ENCODE data around the gene TJAP1.

TJAP1 gene

DNA sequence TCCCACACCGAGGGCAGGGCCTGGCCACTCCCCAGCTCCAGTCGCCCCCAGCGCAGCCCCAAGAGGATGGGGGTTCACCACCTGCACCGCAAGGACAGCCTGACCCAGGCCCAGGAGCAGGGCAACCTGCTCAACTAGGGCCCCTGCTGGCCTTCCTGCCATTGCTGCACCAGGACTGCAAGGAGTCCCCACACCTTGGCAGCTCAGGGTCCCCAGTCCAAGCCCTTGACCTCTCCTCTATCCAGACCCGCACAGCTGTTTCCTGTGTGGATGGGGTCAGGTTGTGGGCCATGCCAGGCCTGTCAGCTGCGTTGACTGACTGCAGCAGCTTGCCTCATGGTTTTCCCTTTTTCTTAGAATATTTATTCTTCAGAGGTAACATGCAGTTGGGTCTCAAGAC, 28.3 kb downstream of the TJAP1 start:
- H2AFZ ChIP-seq (ENCODE audit: low read depth, low read length) = no peak overlapping the region
- H3K27me3 ChIP-seq (ENCODE audit: insufficient read depth, low read length, poor library complexity) = no peaks in the 10 kb centered on the region
- H3K4me1 ChIP-seq (ENCODE audit: insufficient read depth, low read length) = no peaks in the 10 kb centered on the region

DNA sequence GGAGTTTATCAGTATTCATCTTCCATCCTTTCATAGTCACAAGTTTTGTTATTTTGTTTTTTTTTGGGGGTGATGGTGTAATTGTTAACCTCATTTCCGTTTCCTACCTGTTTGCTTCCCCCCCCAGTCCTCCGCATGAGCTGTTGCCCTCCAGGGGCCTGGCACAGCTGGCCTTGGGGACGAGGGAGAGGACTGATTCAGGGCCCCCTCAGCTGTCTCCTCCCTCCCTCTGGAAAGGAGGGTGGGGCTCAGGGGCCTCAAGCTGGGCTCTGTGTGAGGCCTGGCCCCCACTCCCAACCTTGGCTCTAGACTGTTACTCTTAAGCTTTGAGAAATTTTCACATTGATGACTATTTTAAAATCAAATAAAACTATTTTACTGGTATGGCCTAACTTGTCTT, 28.8 kb downstream of the TJAP1 start:
- Histone ChIP-seq H4K20me1 (ENCODE audit: insufficient read depth, low read length) (0 out of 2 replicates have a peak, but pooled peaks cover 4% of the 10 kb centered on the region), H3K36me3 (ENCODE audit: insufficient read depth, low read length) (peaks cover 54% of the 10 kb centered on the region)

More for the DNA sequence above, 28.3 kb downstream of the TJAP1 start:
- no peak for ATAC-seq (ENCODE audit: insufficient read depth, low read depth)
- no peaks in the 10 kb centered on the region for H3K9me3 ChIP-seq (ENCODE audit: insufficient read depth, low read length, severe bottlenecking)
- no peak overlapping the region for H3K9ac ChIP-seq (ENCODE audit: low read depth, low read length)
- H3K4me2 ChIP-seq (ENCODE audit: insufficient read depth, low read length) = no peak overlapping the region
- peaks cover 54% of the 10 kb centered on the region for H3K36me3 ChIP-seq (ENCODE audit: insufficient read depth, low read length)
- 0 out of 2 replicates have a peak, but pooled peaks cover 4% of the 10 kb centered on the region for H4K20me1 ChIP-seq (ENCODE audit: insufficient read depth, low read length)
- no peak for DNase-seq
- H3K4me3 ChIP-seq (ENCODE audit: low read depth in 1 of 2, low read length in 2 of 2) = no peak overlapping the region
- no peak overlapping the region for H3K27ac ChIP-seq (ENCODE audit: low read length)
- TF ChIP-seq, protein P1, sequence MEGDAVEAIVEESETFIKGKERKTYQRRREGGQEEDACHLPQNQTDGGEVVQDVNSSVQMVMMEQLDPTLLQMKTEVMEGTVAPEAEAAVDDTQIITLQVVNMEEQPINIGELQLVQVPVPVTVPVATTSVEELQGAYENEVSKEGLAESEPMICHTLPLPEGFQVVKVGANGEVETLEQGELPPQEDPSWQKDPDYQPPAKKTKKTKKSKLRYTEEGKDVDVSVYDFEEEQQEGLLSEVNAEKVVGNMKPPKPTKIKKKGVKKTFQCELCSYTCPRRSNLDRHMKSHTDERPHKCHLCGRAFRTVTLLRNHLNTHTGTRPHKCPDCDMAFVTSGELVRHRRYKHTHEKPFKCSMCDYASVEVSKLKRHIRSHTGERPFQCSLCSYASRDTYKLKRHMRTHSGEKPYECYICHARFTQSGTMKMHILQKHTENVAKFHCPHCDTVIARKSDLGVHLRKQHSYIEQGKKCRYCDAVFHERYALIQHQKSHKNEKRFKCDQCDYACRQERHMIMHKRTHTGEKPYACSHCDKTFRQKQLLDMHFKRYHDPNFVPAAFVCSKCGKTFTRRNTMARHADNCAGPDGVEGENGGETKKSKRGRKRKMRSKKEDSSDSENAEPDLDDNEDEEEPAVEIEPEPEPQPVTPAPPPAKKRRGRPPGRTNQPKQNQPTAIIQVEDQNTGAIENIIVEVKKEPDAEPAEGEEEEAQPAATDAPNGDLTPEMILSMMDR (IDR thresholded peaks at IDR 0.05; ENCODE audit: borderline replicate concordance, extremely low read depth, low read length, poor library complexity, severe bottlenecking) = no peak
- TF ChIP-seq EZH2 (IDR thresholded peaks at IDR 0.05; ENCODE audit: borderline replicate concordance, low read depth, low read length, severe bottlenecking) = no peak
- no peaks in the 10 kb centered on the region for H3K79me2 ChIP-seq (ENCODE audit: insufficient read depth, low read length)

DNA sequence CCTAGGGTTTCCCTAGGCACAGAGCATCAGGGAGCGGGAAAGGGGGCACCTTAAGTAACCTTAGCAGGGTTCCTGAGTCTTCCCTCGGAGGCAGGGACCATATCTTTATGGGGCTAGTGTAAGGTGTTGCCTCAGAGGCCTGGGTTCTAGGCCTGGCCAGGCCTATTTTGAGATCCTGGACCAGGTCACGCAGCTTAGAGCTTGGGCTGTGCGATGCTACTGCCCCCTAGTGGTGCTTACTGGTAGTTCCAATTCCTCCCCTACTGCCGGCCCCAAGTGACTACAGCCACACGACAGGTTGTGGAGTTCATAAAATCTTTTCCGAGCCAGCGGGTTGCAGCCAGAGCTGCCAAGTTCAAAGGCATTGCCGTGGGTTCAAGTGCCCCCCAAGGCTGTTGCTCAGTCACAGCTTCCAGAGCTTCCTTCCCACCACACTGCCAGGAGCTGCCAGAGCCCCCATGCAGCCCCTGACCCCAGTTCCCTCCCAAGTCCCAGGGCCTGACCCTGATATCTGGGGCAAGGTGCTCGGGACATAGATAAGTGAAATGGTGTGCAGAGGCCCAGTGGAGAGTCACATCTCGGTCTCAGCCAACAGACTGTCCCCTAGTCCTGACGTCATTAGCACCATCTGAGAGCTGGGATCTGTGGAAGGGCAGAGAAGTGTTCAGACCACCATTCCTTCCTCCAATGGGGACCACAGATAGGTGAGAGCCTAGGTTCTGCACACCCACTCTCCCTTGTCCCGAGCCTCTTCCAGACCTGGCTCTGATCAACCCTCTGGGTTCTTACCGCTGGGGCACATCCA, 29.5 kb downstream of the TJAP1 start:
- H3K9ac ChIP-seq (ENCODE audit: low read depth, low read length) = no peak overlapping the region
- H3K27ac ChIP-seq (ENCODE audit: low read length) = no peak overlapping the region
- H3K4me2 ChIP-seq (ENCODE audit: insufficient read depth, low read length) = no peak overlapping the region
- H3K4me1 ChIP-seq (ENCODE audit: insufficient read depth, low read length) = no peaks in the 10 kb centered on the region
- peaks cover 55% of the 10 kb centered on the region for H3K36me3 ChIP-seq (ENCODE audit: insufficient read depth, low read length)
- peak; percentile 87 for ATAC-seq (ENCODE audit: insufficient read depth, low read depth)
- DNase-seq = peak; percentile 79
- no peak overlapping the region for H3K4me3 ChIP-seq (ENCODE audit: low read depth in 1 of 2, low read length in 2 of 2)
- TF ChIP-seq EZH2 (IDR thresholded peaks at IDR 0.05; ENCODE audit: borderline replicate concordance, low read depth, low read length, severe bottlenecking) = no peak
- TF ChIP-seq, protein P1 (IDR thresholded peaks at IDR 0.05; ENCODE audit: borderline replicate concordance, extremely low read depth, low read length, poor library complexity, severe bottlenecking) = peak; percentile 95
- no peak overlapping the region for H2AFZ ChIP-seq (ENCODE audit: low read depth, low read length)
- H3K79me2 ChIP-seq (ENCODE audit: insufficient read depth, low read length) = no peaks in the 10 kb centered on the region
- H4K20me1 ChIP-seq (ENCODE audit: insufficient read depth, low read length) = peaks cover 7% of the 10 kb centered on the region; the same call in 1 of the 2 replicates
- H3K27me3 ChIP-seq (ENCODE audit: insufficient read depth, low read length, poor library complexity) = no peaks in the 10 kb centered on the region
- H3K9me3 ChIP-seq (ENCODE audit: insufficient read depth, low read length, severe bottlenecking) = no peaks in the 10 kb centered on the region

More for the DNA sequence above, 28.8 kb downstream of the TJAP1 start:
- Histone ChIP-seq H3K9me3 (ENCODE audit: insufficient read depth, low read length, severe bottlenecking) (no peaks in the 10 kb centered on the region), H3K4me2 (ENCODE audit: insufficient read depth, low read length) (no peak overlapping the region), H3K27ac (ENCODE audit: low read length) (no peak overlapping the region), H3K4me3 (ENCODE audit: low read depth in 1 of 2, low read length in 2 of 2) (no peak overlapping the region), H3K27me3 (ENCODE audit: insufficient read depth, low read length, poor library complexity) (no peaks in the 10 kb centered on the region), H3K4me1 (ENCODE audit: insufficient read depth, low read length) (no peaks in the 10 kb centered on the region), H3K79me2 (ENCODE audit: insufficient read depth, low read length) (no peaks in the 10 kb centered on the region), H3K9ac (ENCODE audit: low read depth, low read length) (no peak overlapping the region), H2AFZ (ENCODE audit: low read depth, low read length) (no peak overlapping the region)
- ATAC-seq (ENCODE audit: insufficient read depth, low read depth) = no peak
- TF ChIP-seq EZH2 (IDR thresholded peaks at IDR 0.05; ENCODE audit: borderline replicate concordance, low read depth, low read length, severe bottlenecking) = no peak
- TF ChIP-seq, protein P1 (IDR thresholded peaks at IDR 0.05; ENCODE audit: borderline replicate concordance, extremely low read depth, low read length, poor library complexity, severe bottlenecking) = no peak
- DNase-seq = no peak

All from DND-41 (cell line).